SU-DHL-6 (cell line): Measurements from ENCODE around the gene FBF1.

ENCODE experiments used
- EZH2phosphoT487 ChIP-seq: fragments of 200-600 bp; sonication (generic), shearing (Covaris generic); conservative IDR thresholded peaks from 2 replicates; pipeline ENCODE4 v1.6.1; 2018; ENCODE audit warnings: mild to moderate bottlenecking, antibody characterized with exemption, low read length, moderate library complexity, mixed read lengths
- TF ChIP-seq, protein P1 (sequence below): fragments of 200-600 bp; sonication (generic); IDR thresholded peaks from one replicate; pipeline ENCODE4 v1.5.1; 2017; ENCODE audit warnings: antibody characterized with exemption, mild to moderate bottlenecking, low read length, moderate library complexity; ENCODE audit not compliant: insufficient read depth, poor library complexity, severe bottlenecking

DNA sequence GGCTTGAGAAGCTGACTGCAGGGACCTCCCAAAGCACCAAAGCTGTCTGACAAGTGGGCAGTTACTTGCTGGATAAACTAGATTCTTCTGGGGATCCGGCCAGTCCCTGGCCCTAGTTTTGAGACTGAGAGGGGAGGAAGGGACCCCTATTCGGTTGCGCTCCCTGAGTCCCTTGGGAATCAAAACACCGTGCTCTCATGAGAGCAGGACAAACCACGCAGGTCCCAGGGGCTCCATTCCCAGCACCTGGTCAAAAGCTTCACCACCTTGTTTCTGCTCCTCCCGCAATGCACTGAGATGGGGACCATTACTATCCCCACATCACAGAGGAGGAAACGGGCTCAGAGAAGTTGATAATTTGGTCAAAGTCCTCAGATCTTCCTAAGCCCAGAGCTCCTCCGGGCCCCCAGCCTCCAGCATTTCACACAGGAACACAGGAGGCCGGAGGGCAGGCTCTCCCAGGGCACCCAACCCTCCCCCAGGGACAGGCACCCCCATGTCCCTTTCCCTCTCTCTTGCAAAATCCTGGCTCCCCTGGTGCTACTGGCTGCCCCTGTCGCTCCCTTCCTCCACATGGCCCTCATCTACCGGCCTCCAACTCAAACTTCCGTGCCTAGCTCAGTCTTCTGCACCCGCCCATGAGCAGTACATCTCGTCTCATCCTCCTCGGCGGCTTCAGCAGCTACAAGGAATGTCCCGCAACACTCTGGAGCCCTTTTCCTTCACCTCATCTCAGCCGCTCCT is 47.4 kb downstream of the FBF1 start:
- TF ChIP-seq, protein P1, sequence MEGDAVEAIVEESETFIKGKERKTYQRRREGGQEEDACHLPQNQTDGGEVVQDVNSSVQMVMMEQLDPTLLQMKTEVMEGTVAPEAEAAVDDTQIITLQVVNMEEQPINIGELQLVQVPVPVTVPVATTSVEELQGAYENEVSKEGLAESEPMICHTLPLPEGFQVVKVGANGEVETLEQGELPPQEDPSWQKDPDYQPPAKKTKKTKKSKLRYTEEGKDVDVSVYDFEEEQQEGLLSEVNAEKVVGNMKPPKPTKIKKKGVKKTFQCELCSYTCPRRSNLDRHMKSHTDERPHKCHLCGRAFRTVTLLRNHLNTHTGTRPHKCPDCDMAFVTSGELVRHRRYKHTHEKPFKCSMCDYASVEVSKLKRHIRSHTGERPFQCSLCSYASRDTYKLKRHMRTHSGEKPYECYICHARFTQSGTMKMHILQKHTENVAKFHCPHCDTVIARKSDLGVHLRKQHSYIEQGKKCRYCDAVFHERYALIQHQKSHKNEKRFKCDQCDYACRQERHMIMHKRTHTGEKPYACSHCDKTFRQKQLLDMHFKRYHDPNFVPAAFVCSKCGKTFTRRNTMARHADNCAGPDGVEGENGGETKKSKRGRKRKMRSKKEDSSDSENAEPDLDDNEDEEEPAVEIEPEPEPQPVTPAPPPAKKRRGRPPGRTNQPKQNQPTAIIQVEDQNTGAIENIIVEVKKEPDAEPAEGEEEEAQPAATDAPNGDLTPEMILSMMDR, result no peak
- TF ChIP-seq EZH2phosphoT487, result no peak
